ENCODE results near the gene CBY3. TPM values are rescaled to one million over a fixed set of nuclear protein-coding genes. Genes with fewer than 3 reads are reported as not detected.

The CBY3 gene
- not detected in 2 replicates for total RNA-seq

DNA sequence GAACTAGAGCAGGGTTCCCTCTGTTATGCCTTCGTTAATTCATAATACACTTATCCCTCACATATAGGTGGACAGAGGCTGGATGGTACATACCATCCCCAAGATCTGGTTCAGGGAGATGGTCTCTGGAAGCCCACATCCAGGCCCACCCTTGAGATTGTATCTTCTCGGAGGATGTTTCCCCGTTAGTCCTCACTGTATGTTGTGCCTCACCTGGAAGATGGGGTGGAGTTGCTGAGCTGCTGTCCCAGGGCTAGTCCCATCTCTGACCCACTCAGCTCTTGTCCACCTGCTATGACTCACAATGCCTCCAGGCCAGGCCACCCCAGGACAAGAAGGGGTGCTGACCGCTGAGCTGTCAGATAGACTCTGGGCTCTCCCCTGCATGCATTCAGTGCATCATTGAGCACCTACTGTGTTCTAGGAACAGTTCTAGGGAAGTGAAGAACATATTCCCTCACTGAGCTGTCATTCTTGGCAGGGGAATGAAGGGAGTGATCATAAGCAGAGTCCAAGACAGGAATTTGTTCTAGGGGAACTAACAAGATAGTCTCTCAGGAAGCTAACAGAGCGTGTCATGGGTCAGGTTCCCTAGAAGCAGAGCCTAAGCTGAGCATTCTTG is at the start of gene CBY3:
Gene CBY3 (minus strand): TSS at position 255 of the 622 bp plus-strand sequence. CDS start 116 bp downstream, at position 139.

DNA sequence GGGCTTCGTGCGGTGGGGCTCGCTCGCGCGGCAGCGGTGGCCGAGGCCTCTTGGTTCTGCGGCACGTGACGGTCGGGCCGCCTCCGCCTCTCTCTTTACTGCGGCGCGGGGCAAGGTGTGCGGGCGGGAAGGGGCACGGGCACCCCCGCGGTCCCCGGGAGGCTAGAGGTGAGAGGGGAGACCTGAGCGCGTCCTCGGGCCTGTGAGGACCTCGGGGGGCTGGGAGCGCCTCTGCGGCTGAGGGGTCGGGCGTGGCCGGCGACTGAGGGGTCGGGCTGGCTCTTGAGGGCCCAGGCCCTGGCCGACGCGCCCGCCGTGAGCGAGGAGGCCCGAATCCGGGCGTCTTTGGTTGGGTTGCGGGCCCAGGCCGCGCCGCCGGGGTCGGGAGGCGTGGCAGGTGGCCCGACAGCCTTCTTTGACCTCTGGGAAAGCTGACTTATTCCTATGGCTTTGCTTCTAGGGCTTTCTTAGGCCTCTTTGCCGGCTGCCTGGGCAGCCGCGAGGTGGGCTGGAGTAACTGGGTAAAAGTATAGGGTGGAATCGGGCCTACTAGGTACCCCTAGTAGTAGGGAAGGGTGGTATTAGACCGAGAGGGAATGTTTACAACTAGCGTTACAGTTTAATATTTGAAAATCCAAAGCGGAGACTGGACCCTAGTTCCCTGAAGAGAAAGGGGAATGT is 18.2 kb upstream of the CBY3 start, which contains the start of gene CANX:
Gene CANX (plus strand): TSS at position 33 of the 681 bp plus-strand sequence. CDS start 6,715 bp downstream, outside the sequence.

Other genes starting within 250 kb of the CBY3 start
- gene RUFY1, start 130.5 kb downstream of the CBY3 start, total RNA-seq, result 20.2 and 28.9 TPM in 2 replicates
- 307 and 331 TPM in 2 replicates for gene HNRNPH1, start 57.4 kb downstream of the CBY3 start, total RNA-seq
- gene CANX, start 17.9 kb upstream of the CBY3 start, total RNA-seq, result 209 and 245 TPM in 2 replicates
- gene MAML1, start 51.8 kb upstream of the CBY3 start, total RNA-seq, result 11.0 and 17.3 TPM in 2 replicates
- 1.6 and 3.4 TPM in 2 replicates for gene LTC4S, start 113.0 kb upstream of the CBY3 start, total RNA-seq
- gene MGAT4B, start 125.8 kb upstream of the CBY3 start, total RNA-seq, result 92.6 and 97.2 TPM in 2 replicates
- 149 and 160 TPM in 2 replicates for gene SQSTM1, start 139.9 kb upstream of the CBY3 start, total RNA-seq
- 10.6 and 18.0 TPM in 2 replicates for gene MRNIP, start 177.8 kb upstream of the CBY3 start, total RNA-seq
- 31.6 and 34.5 TPM in 2 replicates for gene TBC1D9B, start 226.9 kb upstream of the CBY3 start, total RNA-seq

Measured in bronchus fibroblast of lung (primary cell).